Gastrocnemius medialis (tissue), 4 donors: ENCODE results near the gene PCED1B.

Experiments used
- POLR2A ChIP-seq, 2 donors: fragments of 450-650 bp; IDR thresholded peaks; one replicate each; pipeline ENCODE4 v1.6.1; 2017; ENCODE audit warnings: antibody characterized with exemption in 2 of 2, mild to moderate bottlenecking in 2 of 2, moderate library complexity in 2 of 2
- TF ChIP-seq, protein P1 (sequence below), 5 experiments: fragments of 450-650 bp in 3 of 5; fragments of 200-600 bp in 2 of 5; sonication (generic) in 2 of 5; IDR thresholded peaks in 4 of 5; conservative IDR thresholded peaks in 1 of 5; 1 replicate in 4 of 5; 2 replicates in 1 of 5; pipeline ENCODE4 v1.5.1; 2016 to 2019; ENCODE audit warnings: antibody characterized with exemption in 5 of 5, mild to moderate bottlenecking in 3 of 5, moderate library complexity in 3 of 5

DNA sequence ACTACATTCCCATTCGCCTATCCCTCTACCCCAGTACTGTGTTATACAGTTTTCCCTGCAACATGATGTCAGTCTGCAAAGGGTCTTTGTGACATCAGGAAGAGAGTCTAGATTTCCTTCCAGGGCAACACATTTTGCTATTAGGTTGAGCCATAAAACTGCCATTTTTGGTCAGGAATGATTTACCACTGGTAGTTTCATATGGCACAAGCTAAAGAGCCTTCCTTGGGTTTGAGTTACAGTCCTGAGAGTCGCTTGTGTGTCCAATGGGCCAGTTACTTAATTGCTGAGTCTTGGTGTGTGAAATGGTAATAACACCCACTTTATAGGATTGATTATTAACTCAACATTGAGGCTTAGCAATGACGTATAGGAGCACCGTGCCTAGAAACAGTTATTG lies 23.0 kb downstream of the PCED1B start:
- TF ChIP-seq POLR2A (IDR thresholded peaks at IDR 0.05) = no peak
- TF ChIP-seq, protein P1, sequence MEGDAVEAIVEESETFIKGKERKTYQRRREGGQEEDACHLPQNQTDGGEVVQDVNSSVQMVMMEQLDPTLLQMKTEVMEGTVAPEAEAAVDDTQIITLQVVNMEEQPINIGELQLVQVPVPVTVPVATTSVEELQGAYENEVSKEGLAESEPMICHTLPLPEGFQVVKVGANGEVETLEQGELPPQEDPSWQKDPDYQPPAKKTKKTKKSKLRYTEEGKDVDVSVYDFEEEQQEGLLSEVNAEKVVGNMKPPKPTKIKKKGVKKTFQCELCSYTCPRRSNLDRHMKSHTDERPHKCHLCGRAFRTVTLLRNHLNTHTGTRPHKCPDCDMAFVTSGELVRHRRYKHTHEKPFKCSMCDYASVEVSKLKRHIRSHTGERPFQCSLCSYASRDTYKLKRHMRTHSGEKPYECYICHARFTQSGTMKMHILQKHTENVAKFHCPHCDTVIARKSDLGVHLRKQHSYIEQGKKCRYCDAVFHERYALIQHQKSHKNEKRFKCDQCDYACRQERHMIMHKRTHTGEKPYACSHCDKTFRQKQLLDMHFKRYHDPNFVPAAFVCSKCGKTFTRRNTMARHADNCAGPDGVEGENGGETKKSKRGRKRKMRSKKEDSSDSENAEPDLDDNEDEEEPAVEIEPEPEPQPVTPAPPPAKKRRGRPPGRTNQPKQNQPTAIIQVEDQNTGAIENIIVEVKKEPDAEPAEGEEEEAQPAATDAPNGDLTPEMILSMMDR (IDR thresholded peaks at IDR 0.05 in 4 of 5, conservative IDR thresholded peaks at IDR 0.05 in 1 of 5) = no peak
